NCI-H1417 treated with DMSO at 0.1 percent for 48 hours (cell line): ENCODE data around the gene USP12.
A peak's percentile ranks its signal among the peaks of the same experiment; 100 is the strongest.

Source experiments
- DNase-seq: peaks from one replicate; lab custom pipeline; 2025; lab: John Stamatoyannopoulos, UW

The USP12 gene

GRCh38 chr13:27183561-27184147, 12.0 kb upstream of the USP12 start:
- DNase-seq, result no peak

- no peak for DNase-seq
Measured at GRCh38 chr13:27182844-27183497, 11.4 kb upstream of the USP12 start.

GRCh38 chr13:27182054-27182453, 10.4 kb upstream of the USP12 start:
- DNase-seq, result no peak

- no peak for DNase-seq
Measured at GRCh38 chr13:27177852-27178251, 6.2 kb upstream of the USP12 start.

- DNase-seq, result no peak
Measured at GRCh38 chr13:27176470-27177410, 5.1 kb upstream of the USP12 start.

- DNase-seq, result no peak
Measured at GRCh38 chr13:27174766-27175455, 3.3 kb upstream of the USP12 start.

- DNase-seq, result no peak
Measured at GRCh38 chr13:27172495-27172842, 858 bp upstream of the USP12 start.

- DNase-seq, result peak; percentile 23
Measured at GRCh38 chr13:27171827-27172494, 350 bp upstream of the USP12 start.

GRCh38 chr13:27170516-27171243, 931 bp downstream of the USP12 start:
- DNase-seq, result no peak

GRCh38 chr13:27170221-27170515, 1.4 kb downstream of the USP12 start:
- no peak for DNase-seq

- no peak for DNase-seq
Measured at GRCh38 chr13:27168906-27169657, 2.5 kb downstream of the USP12 start.

GRCh38 chr13:27168086-27168485, 3.5 kb downstream of the USP12 start:
- DNase-seq, result no peak

GRCh38 chr13:27166313-27166712, 5.3 kb downstream of the USP12 start:
- DNase-seq, result no peak

- DNase-seq, result no peak
Measured at GRCh38 chr13:27161980-27162379, 9.6 kb downstream of the USP12 start.

GRCh38 chr13:27161423-27161822, 10.2 kb downstream of the USP12 start:
- no peak for DNase-seq

GRCh38 chr13:27160657-27161295, 10.8 kb downstream of the USP12 start:
- no peak for DNase-seq

GRCh38 chr13:27159806-27160563, 11.6 kb downstream of the USP12 start:
- no peak for DNase-seq

- no peak for DNase-seq
Measured at GRCh38 chr13:27158335-27158734, 13.3 kb downstream of the USP12 start.
